Fibroblast of upper back skin (primary cell): ENCODE data around the gene MRPL52.
A peak's percentile ranks its signal among the peaks of the same experiment; 100 is the strongest.
"Not testable (repeated sequence)": the region's sequence is repeated elsewhere in the genome, so short reads cannot be mapped to it uniquely, and the experiment has no call there.

Experiments
- DNase-seq: peaks from one replicate; pipeline ENCODE4 v3.0.0-alpha.2; 2013

Gene MRPL52

DNA sequence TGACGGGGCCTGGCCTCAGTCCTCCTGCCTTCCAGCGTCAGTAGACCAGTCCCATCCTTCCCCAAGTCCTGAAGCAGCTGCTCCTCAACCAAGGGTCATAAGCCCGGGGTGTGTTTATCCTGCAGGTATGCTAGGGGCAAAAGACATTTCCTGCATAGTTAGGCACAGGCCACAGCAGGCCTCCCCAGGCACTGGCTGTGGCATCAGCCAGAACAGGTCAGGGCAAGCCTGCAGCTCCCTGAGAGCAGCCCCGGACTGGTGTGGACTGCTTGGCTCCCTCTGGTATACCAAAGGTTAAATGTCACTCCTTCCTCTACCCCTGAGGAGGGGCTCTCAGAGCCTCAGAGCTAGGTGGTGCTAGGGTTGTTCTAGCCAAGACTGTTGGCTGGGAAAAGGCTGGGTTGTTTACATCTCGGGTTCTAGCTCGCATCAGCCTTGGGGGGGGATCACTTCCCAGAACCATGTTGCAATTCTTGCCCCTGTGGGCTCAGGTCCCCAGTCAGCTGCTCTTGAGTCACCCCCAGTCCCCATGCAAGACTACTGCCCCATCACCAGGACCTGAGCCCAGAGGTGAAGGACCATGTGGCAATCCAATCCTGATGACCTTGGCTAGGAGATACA lies 9.6 kb downstream of the MRPL52 start:
- DNase-seq: no peak

DNA sequence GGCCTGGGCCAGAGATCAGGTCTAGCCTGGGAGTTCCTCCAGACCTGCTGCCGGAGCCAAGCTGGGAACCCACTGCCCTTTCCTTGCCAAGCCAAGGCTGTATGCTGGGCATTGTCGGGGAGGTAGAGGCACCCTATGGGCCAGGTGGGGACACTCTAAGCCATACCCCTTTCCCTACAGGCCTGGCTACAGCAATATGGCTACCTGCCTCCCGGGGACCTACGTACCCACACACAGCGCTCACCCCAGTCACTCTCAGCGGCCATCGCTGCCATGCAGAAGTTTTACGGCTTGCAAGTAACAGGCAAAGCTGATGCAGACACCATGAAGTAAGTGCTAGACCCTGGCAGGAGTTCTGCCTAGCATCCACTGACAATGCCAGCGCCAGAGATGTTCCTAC lies 11.6 kb downstream of the MRPL52 start:
- no peak for DNase-seq

DNA sequence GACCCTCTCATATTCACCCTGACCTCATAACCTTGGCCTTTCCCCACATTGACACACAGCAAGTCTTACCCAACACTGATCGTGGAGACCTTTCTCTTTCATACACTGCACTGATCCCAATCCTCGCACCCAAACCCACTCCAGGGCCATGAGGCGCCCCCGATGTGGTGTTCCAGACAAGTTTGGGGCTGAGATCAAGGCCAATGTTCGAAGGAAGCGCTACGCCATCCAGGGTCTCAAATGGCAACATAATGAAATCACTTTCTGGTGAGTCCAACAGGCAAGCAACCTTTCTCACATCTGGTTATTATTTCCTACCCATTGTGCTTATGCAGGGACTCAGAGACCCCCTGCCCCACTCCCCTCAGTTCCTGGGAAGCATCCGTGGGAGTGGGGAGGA lies 12.1 kb downstream of the MRPL52 start:
- DNase-seq: no peak

DNA sequence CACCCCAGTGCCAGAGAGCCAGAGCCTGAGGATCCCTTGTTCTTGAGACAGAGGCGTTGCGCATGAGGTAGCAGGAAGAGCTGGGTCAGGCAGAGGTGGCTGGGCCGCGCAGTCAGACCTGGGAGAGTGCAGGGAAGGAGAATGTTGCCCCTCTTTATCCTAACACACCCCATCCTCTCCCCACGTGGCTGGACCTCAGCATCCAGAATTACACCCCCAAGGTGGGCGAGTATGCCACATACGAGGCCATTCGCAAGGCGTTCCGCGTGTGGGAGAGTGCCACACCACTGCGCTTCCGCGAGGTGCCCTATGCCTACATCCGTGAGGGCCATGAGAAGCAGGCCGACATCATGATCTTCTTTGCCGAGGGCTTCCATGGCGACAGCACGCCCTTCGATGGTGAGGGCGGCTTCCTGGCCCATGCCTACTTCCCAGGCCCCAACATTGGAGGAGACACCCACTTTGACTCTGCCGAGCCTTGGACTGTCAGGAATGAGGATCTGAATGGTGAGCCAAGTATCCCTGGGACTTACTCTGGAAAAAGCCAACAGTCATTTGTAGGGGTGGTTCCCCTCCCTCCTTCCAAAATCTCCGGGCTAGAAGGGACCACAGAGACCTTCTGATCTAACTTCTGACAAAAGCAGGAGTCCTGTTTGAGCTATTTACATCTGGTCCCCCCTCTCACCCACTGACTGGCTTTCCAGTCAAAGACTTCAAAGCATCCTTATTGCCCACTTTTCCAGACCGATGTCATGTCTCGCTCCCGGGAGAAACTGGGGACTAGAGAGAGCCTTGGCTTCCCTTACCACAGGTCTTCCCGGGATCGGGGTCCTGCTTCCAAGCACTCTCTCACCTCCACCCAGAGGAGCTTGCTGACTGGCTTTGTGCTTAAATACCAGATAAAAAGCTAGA lies 12.8 kb downstream of the MRPL52 start:
- DNase-seq: no peak

DNA sequence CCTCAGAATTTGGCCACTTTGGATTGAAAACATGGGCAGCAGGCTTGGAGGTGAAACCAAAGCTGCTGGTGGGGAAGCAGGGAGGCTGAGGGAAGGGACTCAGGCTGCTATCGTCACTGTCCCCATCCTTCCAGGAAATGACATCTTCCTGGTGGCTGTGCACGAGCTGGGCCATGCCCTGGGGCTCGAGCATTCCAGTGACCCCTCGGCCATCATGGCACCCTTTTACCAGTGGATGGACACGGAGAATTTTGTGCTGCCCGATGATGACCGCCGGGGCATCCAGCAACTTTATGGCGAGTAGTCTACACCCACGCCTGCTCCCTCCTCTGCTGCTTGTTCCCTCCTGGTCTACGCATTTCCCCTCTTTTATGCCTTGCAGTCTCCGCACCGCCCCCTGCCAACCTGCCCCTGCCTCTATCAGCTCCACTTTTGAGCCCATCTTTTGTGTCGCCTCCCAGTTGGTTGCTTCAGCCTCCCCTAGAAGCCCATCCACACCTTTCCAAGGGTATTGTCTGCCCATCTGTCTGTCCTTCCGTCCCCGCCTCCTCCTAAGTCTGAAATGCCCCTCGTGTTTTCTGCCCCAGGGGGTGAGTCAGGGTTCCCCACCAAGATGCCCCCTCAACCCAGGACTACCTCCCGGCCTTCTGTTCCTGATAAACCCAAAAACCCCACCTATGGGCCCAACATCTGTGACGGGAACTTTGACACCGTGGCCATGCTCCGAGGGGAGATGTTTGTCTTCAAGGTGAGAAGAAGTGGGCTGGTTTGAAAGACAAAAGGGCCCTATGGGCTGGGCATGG lies 13.6 kb downstream of the MRPL52 start:
- DNase-seq: no peak

DNA sequence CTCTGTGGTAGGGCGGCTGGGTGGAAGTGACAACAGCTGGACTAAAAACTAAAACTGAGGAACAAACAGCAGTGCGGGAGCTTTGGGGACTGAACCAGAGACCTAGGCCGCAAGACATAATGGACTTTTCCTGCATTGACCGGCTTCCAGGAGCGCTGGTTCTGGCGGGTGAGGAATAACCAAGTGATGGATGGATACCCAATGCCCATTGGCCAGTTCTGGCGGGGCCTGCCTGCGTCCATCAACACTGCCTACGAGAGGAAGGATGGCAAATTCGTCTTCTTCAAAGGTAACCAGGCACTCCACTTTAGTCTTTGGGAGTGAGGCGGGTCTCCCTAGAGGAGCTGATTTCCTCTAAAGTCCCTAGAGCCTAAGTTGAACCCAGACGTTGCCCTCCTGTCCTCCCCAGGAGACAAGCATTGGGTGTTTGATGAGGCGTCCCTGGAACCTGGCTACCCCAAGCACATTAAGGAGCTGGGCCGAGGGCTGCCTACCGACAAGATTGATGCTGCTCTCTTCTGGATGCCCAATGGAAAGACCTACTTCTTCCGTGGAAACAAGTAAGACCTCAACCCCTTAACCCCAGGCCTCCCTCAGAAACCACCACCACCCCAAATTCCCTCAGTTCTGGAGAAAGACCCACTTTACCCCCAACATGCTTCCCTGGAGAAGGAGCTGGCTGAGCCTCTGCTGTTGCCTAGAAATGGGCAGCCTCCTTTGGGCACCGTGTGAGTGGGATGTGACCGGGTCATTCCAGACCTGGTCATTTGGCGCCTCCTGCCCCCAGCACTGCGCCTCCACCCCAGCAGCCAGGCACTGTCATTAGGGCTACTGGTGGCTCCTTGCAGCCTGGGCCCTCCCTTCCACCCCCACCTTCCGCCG lies 14.8 kb downstream of the MRPL52 start:
- DNase-seq: no peak

DNA sequence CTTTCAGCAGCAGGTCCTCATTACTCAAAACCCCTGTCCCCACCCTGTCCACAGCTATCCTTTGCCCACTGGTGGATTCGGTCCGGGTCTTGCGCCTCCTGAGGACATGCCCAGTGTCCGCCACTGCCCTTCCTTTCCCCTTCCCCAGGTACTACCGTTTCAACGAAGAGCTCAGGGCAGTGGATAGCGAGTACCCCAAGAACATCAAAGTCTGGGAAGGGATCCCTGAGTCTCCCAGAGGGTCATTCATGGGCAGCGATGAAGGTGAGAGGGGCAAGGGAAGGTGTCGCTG lies 15.4 kb downstream of the MRPL52 start:
- no peak for DNase-seq

DNA sequence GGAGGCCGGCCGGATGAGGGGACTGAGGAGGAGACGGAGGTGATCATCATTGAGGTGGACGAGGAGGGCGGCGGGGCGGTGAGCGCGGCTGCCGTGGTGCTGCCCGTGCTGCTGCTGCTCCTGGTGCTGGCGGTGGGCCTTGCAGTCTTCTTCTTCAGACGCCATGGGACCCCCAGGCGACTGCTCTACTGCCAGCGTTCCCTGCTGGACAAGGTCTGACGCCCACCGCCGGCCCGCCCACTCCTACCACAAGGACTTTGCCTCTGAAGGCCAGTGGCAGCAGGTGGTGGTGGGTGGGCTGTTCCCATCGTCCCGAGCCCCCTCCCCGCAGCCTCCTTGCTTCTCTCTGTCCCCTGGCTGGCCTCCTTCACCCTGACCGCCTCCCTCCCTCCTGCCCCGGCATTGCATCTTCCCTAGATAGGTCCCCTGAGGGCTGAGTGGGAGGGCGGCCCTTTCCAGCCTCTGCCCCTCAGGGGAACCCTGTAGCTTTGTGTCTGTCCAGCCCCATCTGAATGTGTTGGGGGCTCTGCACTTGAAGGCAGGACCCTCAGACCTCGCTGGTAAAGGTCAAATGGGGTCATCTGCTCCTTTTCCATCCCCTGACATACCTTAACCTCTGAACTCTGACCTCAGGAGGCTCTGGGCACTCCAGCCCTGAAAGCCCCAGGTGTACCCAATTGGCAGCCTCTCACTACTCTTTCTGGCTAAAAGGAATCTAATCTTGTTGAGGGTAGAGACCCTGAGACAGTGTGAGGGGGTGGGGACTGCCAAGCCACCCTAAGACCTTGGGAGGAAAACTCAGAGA lies 16.3 kb downstream of the MRPL52 start:
- DNase-seq: no peak

DNA sequence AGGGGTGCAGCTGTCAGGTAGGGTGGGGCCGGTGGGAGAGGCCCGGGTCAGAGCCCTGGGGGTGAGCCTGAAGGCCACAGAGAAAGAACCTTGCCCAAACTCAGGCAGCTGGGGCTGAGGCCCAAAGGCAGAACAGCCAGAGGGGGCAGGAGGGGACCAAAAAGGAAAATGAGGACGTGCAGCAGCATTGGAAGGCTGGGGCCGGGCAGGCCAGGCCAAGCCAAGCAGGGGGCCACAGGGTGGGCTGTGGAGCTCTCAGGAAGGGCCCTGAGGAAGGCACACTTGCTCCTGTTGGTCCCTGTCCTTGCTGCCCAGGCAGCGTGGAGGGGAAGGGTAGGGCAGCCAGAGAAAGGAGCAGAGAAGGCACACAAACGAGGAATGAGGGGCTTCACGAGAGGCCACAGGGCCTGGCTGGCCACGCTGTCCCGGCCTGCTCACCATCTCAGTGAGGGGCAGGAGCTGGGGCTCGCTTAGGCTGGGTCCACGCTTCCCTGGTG lies 17.2 kb downstream of the MRPL52 start:
- DNase-seq: no peak

DNA sequence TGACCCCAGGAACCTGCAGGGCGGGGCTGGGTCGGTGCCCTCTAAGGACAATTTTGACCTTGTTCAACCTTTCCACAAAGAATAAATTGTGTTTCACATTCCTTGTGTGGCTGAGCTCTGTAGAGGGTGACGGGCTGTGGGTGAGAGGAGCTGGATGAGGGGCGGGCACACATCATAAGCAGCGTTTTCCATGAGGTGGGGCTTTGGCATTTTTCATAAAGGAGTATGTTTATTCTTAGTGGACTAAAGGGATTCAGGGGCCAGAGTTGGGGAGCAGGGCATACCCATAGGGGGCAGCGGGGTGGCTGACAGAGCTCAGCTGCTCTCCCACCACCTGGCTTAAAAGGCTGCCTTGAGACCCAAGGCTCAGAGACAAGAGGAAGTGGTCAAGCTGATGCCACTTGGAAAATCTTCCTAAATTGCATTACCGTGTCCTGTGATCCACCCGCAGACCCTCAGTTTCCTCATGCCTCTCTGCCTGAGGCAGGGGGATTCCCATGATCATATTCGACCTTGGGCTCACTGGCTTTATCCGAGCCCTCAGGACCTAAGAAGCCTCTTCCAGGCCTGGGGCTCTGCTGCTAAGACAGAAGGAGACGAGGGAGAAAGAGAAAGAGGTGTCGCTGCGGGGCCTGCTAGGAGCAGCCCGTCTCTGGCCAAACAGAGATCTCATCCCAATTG lies 18.1 kb downstream of the MRPL52 start:
- DNase-seq: peak; percentile 58

DNA sequence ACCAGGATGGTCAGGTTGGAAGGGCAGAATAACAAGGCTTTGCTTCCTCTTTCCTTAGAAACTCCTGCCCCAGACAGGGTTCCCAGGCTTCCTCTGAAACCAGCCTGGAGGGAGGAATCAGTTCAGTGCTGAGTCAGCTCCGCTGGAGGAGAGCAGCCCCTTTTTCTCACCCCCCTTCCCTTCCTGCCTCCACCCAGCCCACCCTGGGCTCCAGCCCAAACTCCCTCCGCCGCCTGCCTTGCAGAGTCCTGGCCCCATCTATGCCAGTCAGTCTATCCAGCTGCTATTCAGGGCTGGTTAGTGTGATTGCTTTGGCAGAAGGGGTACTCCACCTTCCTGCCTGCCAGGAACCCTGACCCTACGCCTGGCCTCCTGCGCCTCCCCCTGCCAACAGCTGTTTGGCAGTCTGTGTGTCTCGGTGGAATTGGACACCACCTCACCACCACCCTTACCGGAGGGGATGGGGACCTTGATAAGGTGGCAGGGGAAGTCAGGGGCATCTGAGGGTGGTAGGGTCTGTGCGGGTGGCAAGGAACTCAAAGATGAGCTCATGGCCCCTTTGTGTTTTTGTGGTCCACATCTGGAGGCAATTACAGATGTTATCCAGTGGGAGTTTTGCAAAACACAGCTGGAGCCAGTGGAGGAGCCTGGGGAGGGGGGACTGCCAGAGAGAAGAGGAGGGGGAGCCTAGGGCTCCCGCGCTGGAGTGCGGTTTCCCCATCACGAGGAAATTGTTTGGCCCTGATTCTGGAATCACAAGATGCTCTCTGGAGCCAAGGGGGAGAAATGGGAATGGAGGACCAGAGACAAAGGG lies 18.9 kb downstream of the MRPL52 start:
- DNase-seq: peak; percentile 94

DNA sequence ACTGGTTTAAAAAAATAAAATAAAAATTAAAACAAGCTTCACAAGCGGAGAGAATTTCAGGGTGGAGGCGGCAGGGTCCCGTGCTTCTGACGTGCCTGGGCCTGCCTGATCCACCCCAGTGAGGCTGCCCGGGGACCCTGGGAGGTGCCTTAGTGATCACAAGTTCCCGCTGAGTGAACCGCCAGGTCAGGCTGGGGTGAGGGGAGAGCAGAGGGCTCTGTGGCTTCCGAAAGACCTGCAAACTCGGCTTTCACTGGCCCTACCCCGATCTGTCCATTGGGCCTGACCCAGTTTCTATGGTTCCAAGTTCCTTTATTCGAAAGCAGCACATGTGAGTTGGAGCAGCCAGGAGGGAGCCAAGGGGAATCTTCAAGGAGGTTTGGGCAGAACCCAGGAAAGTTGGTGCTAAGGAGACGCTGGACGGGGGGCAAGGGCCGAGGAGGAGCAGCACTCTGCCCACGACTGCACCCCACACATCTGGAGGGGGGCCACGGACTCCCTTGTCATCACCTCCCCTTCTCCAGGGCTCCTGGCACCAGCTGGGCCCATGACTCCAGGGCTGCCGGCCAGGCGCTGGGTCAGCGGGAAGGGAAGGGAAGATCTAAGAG lies 19.6 kb downstream of the MRPL52 start:
- no peak for DNase-seq

DNA sequence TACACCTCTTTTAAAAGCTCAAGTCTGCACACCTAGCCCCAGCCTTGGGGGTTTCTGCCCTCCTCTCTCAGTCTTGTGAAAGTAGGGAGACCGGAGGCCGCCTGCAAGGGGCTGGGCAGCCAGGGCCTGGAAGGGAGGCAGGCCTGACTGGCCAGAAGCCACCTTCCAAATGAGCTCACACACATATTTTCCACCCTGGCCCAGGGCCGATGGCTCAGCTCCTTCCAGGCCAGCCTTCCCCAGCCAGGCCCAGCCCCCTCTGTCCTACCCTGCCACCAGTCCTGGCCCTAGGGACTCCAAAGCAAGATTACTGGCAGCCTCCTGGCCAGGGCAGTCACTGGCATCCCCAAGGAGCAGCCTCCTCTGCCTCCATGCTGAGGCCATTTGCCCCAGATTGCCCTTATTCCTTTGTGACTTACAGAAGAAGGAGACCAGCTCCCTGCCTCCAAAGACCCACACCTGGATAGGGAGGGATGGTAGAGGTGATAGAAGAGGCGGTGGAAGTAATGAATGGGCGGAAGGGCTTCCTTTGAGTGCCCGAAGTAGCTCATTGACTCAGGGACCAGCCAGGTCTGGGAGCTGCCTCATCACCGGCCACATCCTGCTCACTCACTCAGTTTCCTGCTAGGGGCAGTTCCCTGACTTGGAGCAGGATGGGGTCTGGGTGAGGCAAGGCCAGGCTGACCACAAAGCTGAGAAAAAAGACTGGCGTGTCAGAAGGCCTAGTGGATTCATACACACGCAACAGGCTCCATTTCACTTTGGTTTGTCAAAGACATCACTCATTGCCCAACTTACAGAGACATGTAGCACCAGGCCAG lies 21.5 kb downstream of the MRPL52 start:
- peak; percentile 95 for DNase-seq

DNA sequence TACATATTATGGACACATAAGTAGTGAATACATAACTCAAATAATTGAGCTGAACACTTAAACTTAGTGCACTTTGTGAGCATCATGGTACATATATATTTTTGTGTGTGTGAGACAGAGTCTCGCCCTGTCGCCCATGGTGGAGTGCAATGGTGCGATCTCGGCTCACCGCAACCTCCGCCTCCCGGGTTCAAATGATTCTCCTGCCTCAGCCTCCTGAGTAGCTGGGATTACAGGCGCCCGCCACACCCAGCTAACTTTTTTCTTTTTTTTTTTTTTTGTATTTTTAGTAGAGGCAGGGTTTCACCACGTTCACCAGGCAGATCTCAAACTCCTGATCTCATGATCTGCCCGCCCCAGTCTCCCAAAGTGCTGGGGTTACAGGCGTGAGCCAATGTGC lies 22.5 kb downstream of the MRPL52 start:
- DNase-seq: not testable (repeated sequence)

DNA sequence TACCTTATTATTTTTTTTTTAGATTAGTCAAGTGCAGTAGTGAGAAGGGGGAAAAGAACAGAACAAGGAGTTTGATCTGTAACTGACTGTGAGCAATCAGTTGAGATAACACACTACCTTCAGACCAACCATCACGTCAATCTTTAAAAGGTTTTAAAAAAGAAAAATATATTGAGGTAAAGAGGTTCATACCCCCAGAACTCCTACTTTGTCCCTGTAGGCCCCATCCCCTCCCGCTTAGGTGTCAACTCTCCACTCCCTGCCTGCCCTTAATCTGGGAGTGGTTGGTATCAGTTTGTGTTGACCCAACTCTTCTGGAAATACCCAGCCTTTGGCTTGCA lies 22.9 kb downstream of the MRPL52 start:
- DNase-seq: no peak

DNA sequence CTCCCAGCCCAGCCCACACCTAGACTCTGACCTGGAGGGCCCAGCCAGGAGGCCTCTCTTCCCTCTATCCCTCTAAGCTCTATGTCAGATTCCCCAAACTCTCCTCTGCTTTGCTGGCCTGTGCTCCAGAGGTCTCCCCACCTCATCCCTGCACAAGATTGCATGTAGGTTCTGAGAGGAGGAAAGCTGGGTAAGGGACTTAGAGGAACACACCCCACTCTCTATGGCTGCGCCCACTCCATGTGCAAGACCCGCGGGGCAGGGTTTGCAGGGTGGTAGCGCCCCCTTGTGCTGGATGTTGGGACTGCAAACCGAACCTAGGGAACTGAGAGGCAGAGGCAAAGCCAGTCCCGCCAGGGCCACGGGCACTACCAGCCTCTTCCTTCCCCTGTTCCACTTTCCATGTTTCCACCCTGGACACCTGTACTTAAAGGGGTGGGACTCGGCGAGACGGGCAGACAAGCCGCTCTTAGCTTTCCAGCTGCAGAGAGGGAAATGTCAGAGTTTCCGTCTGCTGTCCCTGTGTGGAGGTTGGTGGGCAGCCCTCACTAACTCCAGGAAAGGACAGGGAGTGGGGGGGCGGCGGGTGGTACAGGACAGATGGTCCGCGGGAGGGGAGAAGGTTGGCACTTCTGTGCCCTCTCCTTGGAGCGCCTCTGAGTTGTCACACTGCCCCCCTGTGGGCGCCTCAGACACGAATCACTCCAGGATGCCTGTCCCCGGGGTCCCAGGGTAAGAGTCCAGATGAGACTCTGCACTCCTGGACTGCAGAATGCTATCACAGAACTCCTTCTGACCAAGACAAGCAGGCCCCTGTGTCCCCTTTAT lies 23.5 kb downstream of the MRPL52 start:
- peak; percentile 88 for DNase-seq

DNA sequence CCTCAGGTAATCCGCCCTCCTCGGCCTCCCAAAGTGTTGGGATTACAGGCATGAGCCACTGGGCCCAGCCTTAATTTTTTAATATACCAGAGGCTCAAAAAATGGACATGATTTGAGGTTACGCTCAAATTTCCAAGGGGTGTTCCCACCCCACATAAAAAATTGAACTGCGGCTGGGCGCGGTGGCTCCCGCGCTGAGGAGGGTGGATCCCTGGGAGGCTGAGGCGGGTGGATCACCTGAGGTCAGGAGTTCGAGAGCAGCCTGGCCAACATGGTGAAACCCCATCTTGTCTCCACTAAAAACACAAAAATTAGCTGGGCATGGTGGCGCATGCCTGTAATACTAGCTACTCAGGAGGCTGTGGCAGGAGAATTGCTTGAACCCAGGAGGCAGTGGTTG lies 24.6 kb downstream of the MRPL52 start:
- DNase-seq: not testable (repeated sequence)
